ENCODE measurements around the gene ATE1. TPM values are rescaled to one million over a fixed set of nuclear protein-coding genes. Genes with fewer than 3 reads are reported as not detected.
A peak's percentile ranks its signal among the peaks of the same experiment; 100 is the strongest.

The ATE1 gene
- total RNA-seq, 1 experiment from 2014 or later = 40.4 TPM

DNA sequence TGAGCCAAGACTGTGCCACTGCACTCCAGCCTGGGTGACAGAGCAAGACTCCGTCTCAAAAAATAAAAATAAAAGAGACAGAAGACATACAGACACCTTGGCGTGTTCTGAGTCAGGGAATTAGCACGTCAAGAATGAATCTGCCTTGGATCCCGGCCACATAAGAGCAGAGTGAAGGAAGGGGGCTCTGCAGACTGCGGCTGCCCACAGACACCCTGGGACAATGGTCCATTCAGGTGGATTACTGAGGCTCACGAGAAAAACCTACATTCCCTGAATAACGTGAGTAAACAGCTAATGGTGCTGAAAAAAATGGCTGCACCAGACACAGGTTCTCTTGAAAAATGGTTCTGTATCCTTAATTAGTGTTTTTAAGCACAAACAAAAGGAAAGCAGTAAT is 229.5 kb downstream of the ATE1 start:
- CTCF ChIA-PET = interaction anchor here (0.6 to 0.7 kb wide), 2 partner anchors 15 to 145 kb away, joined by 4 to 5 read pairs; no protein-coding TSS in a partner anchor
- no peak for DNase-seq (ENCODE audit: unreplicated experiment)

DNA sequence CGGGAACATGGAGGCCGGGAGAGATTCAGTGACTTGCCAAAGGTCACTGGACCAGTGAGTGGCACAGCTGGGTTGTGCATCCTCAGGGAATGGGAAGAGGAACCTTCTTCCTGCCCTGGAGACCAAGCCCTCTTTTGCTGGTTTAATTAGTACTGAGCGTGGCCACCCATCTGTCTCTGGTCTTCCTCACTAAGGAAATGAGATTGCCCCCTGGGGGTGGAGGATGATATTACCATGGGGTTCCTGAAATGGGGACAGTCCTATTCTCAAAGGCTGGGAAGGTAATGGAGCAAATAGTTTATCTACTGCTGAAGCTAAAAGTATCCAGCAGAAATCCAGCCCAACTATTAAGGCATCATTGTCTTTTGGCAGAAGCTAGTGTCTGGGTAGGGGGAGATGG is 231.0 kb downstream of the ATE1 start:
- TF ChIP-seq, protein P1, sequence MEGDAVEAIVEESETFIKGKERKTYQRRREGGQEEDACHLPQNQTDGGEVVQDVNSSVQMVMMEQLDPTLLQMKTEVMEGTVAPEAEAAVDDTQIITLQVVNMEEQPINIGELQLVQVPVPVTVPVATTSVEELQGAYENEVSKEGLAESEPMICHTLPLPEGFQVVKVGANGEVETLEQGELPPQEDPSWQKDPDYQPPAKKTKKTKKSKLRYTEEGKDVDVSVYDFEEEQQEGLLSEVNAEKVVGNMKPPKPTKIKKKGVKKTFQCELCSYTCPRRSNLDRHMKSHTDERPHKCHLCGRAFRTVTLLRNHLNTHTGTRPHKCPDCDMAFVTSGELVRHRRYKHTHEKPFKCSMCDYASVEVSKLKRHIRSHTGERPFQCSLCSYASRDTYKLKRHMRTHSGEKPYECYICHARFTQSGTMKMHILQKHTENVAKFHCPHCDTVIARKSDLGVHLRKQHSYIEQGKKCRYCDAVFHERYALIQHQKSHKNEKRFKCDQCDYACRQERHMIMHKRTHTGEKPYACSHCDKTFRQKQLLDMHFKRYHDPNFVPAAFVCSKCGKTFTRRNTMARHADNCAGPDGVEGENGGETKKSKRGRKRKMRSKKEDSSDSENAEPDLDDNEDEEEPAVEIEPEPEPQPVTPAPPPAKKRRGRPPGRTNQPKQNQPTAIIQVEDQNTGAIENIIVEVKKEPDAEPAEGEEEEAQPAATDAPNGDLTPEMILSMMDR (IDR thresholded peaks at IDR 0.05; ENCODE audit: unreplicated experiment) = peak; percentile 29
- no peak overlapping the region for H3K27ac Mint-ChIP-seq (ENCODE audit: low read depth, unreplicated experiment)
- peaks cover 5% of the 10 kb centered on the region for H3K4me1 Mint-ChIP-seq (ENCODE audit: insufficient read depth, unreplicated experiment)
- H3K27me3 Mint-ChIP-seq (ENCODE audit: insufficient read depth, unreplicated experiment) = peaks cover 14% of the 10 kb centered on the region
- ChIA-PET POLR2A (no interaction called here), CTCF (interaction anchor here (0.6 to 1.9 kb wide), 6 partner anchors 10 to 372 kb away, joined by 3 to 4 read pairs (median 4); no protein-coding TSS in a partner anchor)
- H3K4me3 Mint-ChIP-seq (ENCODE audit: unreplicated experiment) = no peak overlapping the region
- no TSS peak for BruUV-seq (replicated peaks)
- H3K9me3 Mint-ChIP-seq (ENCODE audit: unreplicated experiment) = no peaks in the 10 kb centered on the region
- intact Hi-C loops (cut with micrococcal nuclease) = no loop called here
- DNase-seq (ENCODE audit: unreplicated experiment) = peak; percentile 54
- no peaks in the 10 kb centered on the region for H3K36me3 Mint-ChIP-seq (ENCODE audit: insufficient read depth, unreplicated experiment)

More for the DNA sequence above, 229.5 kb downstream of the ATE1 start:
- Mint-ChIP-seq H3K27me3 (ENCODE audit: insufficient read depth, unreplicated experiment) (no peaks in the 10 kb centered on the region), H3K4me1 (ENCODE audit: insufficient read depth, unreplicated experiment) (peaks cover 5% of the 10 kb centered on the region), H3K9me3 (ENCODE audit: unreplicated experiment) (no peaks in the 10 kb centered on the region), H3K36me3 (ENCODE audit: insufficient read depth, unreplicated experiment) (no peaks in the 10 kb centered on the region), H3K27ac (ENCODE audit: low read depth, unreplicated experiment) (no peak overlapping the region), H3K4me3 (ENCODE audit: unreplicated experiment) (no peak overlapping the region)
- intact Hi-C loops (cut with micrococcal nuclease) = no loop called here
- no TSS peak for BruUV-seq (replicated peaks)
- TF ChIP-seq, protein P1 (IDR thresholded peaks at IDR 0.05; ENCODE audit: unreplicated experiment) = no peak
- POLR2A ChIA-PET = interaction anchor here (1.0 kb wide), 1 partner anchor 8 kb away, joined by 3 read pairs; no protein-coding TSS in a partner anchor

DNA sequence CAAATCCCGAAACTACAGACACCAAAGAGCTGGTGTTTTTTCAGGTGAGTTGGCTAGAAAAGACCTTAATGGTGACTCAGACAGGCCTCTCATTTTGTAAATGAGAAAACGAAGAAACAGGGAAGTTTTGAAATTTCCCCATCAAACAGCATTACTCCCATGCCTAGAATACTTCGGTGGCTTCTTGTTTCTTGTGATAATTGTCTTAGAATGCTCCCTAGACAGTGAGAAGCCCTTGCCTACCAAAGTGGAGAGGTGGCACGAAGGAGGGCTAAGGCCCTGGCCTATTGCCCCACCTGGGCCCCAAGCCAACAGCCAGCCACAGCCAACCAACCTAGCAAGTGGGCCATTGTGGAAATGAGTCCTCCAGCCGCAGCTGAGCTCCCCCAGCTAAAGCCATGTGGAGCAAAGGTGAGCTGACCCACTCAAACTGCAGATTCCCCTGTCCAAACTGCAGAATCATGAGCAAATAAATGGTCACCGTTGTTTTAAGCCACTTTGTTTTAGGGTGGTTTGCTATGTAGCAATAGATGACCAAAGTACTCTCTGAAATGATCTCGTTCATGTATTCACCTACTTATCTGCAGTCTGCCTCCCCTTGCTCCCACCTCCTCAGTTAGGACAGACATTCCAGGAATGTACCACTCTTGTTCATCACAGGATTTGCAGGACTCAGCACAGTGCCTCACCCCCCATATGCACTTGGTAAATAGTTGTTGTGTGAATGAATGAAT is 231.9 kb downstream of the ATE1 start:
- POLR2A ChIA-PET = interaction anchor here (0.7 to 1.2 kb wide), 2 partner anchors 51 to 450 kb away, joined by 3 read pairs; no protein-coding TSS in a partner anchor
- no peaks in the 10 kb centered on the region for H3K36me3 Mint-ChIP-seq (ENCODE audit: insufficient read depth, unreplicated experiment)
- H3K9me3 Mint-ChIP-seq (ENCODE audit: unreplicated experiment) = no peaks in the 10 kb centered on the region
- no peak overlapping the region for H3K27ac Mint-ChIP-seq (ENCODE audit: low read depth, unreplicated experiment)
- CTCF ChIA-PET = interaction anchor here (1.1 to 1.9 kb wide), 4 partner anchors 11 to 33 kb away, joined by 3 to 4 read pairs (median 4); no protein-coding TSS in a partner anchor
- TF ChIP-seq, protein P1 (IDR thresholded peaks at IDR 0.05; ENCODE audit: unreplicated experiment) = no peak
- no TSS peak for BruUV-seq (replicated peaks)
- intact Hi-C loops (cut with micrococcal nuclease) = no loop called here
- DNase-seq (ENCODE audit: unreplicated experiment) = peak; percentile 43
- peaks cover 5% of the 10 kb centered on the region for H3K4me1 Mint-ChIP-seq (ENCODE audit: insufficient read depth, unreplicated experiment)
- H3K4me3 Mint-ChIP-seq (ENCODE audit: unreplicated experiment) = no peak overlapping the region
- peaks cover 14% of the 10 kb centered on the region for H3K27me3 Mint-ChIP-seq (ENCODE audit: insufficient read depth, unreplicated experiment)

DNA sequence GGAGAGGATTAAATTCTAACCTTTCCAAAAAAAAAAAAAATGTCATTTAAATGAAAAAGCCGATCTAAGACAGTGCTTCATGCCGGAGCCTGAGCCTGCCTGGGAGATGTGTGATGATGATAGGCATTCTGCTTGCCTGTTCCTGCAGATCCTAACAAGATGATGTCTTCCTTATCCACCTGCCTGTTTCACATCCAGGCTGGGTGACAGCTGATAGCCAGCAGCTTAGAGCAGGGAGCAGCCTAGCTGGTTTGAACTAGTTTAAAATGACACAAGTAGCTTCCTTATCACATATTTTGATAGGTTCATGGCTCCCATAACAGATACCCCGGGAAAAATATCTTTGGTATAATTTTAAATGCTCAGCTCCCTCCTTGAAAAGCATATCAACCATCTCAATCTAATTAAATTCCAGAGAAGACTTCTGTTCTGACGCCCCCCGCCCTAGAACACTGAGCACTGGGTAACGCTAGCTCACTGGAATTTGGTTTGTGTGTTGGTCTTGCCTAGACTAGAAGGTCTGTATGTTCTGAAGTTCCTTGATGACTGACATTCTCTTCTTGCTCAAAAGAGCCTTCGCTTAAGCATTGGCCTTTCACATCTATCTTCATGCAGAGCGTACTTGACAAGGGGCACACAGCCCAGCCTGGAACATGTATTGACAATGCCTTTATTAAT is 232.7 kb downstream of the ATE1 start:
- BruUV-seq (replicated peaks) = no TSS peak
- ChIA-PET POLR2A (interaction anchor here (0.7 to 1.2 kb wide), 2 partner anchors 52 to 449 kb away, joined by 3 read pairs; no protein-coding TSS in a partner anchor), CTCF (interaction anchor here (1.1 kb wide), 1 partner anchor 19 kb away, joined by 3 read pairs; no protein-coding TSS in a partner anchor)
- Mint-ChIP-seq H3K27me3 (ENCODE audit: insufficient read depth, unreplicated experiment) (peaks cover 14% of the 10 kb centered on the region), H3K4me1 (ENCODE audit: insufficient read depth, unreplicated experiment) (peaks cover 5% of the 10 kb centered on the region), H3K27ac (ENCODE audit: low read depth, unreplicated experiment) (no peak overlapping the region), H3K4me3 (ENCODE audit: unreplicated experiment) (no peak overlapping the region), H3K9me3 (ENCODE audit: unreplicated experiment) (no peaks in the 10 kb centered on the region), H3K36me3 (ENCODE audit: insufficient read depth, unreplicated experiment) (no peaks in the 10 kb centered on the region)
- TF ChIP-seq, protein P1 (IDR thresholded peaks at IDR 0.05; ENCODE audit: unreplicated experiment) = no peak
- intact Hi-C loops (cut with micrococcal nuclease) = no loop called here
- no peak for DNase-seq (ENCODE audit: unreplicated experiment)
